ENCODE measurements around the gene RFX2.
"Not testable (repeated sequence)": the region's sequence is repeated elsewhere in the genome, so short reads cannot be mapped to it uniquely, and the experiment has no call there.

RFX2 gene

DNA sequence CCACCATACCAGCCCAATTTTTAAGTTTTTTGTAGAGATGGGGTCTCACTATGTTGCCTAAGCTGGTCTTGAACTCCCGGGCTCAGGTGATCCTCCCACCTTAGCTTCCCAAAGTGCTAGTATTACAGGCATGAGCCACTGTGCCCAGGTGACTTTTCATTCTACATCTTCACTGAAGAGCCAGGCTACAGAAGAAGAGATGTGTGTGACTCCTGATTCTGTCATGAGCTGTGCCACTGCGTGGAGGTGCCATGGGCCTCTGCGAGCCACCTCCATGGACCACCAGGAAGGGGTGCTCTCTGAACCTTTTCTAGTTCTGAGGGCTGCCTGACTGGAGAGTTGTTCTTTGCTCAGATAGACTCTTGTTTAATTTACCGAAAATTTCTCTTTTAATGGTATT is 75.8 kb downstream of the RFX2 start:
- DNase-seq: no peak

DNA sequence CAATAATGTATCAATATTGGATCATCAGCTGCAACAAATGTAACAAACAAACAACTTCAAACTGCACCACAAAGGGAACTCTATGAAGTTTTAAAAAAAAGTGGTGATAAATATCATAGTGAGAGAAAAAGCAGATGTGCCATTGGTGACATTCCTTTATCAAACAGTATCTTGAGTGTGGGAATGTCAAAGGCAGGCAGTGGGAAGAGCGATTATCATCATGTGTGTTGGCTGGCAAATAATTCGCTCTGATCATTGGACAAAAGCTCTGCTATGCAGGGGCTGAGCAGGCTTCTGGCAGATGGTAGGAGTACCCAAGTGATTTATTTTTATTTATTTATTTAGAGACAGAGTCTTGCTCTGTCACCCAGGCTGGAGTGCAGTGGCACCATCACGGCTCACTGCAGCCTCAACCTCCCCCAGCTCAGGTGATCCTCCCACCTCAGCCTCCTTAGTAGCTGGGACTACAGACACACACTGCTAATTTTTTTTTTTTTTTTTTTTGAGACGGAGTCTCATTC is 76.5 kb downstream of the RFX2 start:
- no peak for DNase-seq

DNA sequence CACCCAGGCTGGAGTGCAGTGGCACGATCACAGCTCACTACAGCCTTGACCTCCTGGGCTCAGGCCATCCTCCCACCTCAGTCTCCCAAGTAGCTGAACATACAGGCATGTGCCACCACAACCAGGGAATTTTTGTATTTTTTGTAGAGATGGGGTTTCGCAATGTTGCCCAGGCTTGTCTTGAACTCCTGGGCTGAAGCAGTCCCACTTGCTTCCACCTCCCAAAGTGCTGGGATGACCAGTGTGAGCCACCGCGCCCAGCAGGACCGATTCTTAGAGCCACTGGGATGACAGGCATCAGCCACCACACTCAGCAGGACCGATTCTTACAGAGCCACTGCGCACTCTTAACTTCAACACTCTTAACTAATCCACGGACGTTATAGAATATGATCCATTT is 77.5 kb downstream of the RFX2 start:
- no peak for DNase-seq

DNA sequence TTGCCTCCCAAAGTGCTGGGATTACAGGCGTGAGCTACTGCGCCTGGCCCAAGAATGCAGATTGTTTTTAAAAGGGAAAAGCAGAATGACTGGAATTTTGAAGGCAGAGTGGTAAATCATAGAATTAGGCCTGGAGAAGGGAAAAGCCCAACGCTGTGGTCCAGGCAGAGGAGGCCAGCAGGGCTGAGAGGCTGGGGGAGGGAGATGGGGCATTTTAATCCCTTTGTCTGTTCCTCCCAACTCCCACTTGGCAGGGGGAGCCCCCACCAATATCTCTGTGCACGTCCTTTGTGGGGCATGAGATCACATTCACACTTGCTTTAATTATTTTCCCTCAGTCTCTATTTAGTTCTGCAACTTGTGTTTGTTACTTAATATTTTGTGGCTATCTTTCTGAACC is 77.9 kb downstream of the RFX2 start:
- no peak for DNase-seq

DNA sequence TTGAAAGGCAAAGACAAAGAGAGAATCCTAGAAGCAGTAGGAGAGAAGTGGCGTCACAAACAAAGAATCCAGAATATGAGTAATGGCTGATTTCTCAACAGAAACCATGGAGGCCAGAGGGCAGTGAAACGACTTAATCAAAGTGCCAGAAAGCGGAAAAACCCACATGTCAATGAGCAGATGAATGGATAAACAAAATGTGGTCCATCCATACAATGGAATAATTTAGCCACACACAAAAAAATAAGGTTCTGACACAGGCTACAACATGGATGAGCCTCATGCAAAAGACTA is 80.1 kb downstream of the RFX2 start:
- DNase-seq: no peak

DNA sequence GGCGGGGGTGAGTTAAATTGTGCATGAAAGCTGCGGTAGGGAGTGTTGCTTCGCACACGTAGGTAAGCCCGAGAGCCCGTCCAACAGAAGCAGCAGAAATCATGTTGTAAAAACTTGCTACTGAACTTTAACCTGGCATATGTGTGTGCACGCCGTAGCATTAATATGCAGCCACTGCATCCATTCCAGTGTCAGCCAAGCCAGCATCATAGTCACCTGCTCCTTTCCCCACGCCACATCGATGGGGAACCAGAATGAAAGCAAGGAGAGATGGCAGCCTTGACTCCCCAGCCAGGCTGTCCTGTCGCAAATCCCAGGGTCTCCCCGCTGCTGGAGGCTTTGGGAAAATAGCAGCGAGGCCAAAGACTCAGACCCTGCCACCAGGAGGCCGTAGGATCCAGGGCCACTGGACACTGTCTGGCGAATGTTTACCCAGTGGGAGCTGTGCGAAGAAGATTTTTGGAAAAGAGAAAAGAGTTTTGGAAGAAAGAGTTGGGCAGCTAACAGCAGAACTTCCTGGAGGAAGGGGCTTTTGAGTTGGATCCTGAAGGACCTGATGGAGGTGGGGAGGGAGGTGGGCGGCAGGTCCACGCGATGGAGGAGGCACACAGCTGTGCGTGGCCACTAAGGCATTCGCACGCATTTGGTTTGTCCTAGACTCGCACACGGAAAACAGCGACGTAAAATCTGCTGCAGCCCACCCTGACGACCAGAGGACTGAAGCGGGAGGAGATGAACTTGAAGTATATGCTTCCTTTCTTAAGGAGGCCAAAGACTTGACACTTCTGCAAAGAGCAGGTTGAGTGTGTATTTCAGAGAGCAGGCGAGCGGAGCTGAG is 83.7 kb downstream of the RFX2 start:
- DNase-seq: no peak

DNA sequence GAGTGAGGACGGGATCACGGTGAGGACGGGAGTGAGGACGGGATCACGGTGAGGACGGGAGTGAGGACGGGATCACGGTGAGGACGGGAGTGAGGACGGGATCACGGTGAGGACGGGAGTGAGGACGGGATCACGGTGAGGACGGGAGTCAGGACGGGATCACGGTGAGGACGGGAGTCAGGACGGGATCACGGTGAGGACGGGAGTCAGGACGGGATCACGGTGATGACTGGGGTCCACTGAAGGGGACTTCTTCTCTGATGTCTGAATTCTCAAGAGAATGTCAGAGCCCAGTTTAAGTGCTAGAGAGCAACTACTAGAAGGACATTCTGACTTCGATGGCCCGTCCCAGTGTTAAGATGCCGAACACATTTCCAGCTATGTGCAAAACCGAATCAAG is 85.5 kb downstream of the RFX2 start:
- DNase-seq: not testable (repeated sequence)

DNA sequence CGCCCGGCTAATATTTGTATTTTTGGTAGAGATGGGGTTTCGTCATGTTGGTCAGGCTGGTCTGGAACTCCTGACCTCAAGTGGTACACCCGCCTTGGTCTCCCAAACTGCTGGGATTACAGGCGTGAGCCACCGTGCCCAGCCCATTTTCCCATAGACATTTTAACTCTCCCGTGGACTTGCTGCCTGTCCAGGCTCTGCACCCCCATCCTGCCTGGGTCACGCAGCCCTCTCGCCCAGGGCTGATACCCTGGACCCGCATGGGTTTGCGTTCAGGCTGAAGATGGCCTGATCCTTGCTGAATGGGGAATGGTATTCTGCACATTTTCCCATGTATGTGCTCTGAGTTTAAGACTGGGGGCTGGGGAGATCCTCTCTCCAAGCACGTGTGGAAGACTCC is 86.4 kb downstream of the RFX2 start:
- DNase-seq: no peak

DNA sequence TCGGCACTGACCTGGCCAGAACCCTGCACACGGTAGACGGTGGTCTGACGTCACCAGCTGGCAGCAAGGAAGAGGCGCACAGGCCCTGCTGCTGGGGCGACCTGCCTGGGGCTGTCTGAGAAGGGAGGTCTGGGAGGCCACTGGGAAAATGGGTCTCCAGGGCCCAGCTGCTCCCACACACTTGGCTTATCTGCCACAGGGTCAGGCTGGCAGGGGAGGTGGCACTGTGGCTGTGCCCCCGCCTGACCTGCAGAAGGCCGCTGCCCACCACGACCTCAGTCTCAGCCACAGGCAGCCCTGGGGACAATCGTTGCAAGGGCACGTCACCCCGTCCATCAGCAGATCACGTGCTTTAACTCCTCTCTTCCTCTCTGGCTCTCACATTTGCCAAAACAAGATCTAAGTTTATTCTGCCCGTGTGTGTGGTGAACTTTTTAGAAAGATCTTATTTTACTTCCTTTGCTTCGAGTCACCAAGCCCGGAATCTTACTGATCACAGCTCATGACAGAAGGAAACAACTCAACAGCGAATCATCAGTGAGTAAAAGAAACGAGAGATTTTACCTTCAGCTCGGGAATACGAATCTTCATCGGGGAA is 87.1 kb downstream of the RFX2 start:
- no peak for DNase-seq

DNA sequence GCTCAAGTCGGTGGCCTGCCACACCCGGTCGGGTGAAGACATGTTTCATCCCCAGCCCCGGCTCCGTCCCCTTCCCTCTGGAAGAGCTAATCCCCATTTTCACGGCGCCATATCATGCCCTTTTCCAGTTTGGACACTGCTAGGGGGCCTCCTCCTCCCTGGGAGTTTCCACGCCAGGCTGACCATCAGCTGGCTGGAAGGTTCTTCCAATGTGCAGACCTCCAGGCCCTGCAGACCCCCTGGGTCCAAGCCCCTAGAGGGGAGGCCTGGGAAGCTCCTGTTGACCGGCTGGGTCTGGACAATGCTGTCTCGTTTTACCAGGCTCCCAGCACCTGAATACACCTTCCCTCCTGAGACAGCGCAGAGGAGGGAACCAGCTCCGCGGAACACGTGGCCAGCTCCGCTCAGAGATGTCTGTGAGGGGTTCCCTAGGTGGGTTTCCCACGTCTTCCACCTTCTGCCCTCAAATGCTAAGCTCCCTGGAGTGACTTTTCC is 87.7 kb downstream of the RFX2 start:
- no peak for DNase-seq

DNA sequence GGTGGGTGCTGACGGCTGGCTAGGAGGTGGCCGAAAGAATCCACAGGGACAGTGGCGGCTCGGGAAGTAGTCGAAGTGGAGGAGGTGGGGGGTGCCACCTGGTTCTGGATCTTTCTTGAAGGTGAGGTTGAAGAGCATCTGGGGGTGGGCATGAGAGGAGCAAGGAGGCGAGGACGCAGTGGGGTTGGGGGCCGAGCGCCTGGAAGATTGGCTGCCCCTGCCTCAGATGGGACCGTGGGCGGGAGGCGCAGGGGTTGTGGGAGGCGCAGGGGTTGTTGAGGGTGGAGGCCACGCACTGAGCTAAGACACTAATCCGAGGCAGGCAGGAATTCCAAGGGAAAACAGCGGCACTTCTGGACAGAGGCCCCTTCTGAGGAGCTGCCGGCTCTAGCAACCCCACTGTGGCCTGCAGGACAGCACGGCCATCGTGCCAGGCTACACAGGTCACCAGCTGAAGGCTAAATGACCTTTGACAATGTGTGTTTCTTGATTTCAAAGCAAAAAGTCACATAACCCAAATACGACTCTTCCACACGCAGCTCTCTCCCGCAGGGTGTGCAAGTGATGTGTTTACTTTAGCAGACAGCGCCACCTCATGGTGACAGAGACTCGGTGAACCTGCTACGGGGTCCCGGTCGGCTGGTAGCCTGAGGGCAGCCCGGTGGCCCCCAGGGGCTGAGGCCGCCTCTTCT is 88.3 kb downstream of the RFX2 start:
- peak; percentile 84 for DNase-seq

DNA sequence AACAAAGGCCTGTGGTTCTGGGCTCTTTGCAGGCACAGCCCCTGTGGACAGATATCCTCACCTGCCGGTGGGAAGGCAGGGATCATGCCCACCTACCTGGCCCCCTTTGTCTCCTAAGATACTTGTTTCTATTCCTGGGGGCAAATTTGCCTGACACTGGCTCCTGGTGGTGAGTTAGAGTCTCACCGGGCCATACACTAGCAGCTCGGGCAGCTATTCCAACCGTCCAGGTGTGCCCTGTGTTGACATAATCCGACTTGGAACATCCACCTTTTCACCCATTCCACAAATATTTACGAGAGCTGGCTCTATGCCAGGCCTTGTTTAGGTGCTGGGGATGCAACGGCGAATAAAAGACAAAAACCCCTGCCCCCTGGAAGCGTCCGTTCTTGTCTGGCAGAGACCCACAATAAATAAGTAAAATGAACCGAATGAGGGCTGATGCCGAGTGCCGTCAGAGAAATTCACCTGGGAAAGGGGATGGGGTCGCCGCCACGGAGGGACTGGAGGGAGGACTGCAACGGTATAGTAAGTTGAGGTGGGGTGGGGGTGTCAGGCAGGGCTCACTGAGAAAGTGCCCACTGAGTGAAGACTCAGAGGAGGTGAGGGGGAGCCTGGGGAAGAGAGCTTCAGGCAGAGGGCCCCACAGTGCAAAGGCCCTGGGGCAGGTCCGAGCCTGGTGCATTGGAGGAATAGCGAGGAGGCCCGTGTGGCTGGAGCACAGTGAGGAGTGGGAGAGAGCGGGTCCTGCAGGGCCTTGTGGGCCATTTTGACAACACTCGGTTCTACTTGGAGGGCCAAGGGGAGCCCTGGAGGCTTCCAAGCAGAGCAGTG is 89.1 kb downstream of the RFX2 start:
- DNase-seq: no peak

DNA sequence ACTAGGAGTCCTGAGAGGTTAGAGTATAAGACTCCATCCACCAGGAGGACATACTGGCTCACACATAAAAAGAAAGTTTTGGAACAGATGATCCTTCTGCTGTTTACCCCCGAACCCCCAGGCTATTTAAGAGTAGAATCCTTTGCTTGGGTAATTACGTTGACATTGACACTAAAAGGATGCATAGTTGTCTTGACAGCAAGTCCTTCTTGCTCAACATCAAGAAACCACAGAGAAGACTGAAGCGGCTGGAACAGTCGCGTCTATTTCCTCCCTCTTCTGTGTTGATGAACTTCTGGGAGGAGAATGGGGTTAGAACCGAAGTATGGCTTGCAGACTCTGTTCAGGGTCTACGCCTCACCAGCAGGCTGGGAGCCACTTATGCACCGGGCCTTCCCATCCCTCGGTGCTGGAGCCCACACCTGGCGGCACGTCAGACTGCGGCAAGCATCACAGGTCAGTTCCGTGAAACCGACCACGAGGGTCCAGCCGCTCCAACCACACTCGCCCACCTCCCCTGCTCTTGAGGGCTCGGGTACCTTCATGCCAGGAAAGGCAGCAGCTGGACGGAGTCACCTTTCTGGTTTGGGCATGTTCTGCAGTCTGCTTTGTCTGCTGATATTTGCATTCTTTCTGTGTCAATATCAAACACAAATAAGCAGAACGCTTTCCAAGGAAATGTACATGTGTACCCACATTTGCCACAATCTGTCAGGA is 90.0 kb downstream of the RFX2 start:
- no peak for DNase-seq

DNA sequence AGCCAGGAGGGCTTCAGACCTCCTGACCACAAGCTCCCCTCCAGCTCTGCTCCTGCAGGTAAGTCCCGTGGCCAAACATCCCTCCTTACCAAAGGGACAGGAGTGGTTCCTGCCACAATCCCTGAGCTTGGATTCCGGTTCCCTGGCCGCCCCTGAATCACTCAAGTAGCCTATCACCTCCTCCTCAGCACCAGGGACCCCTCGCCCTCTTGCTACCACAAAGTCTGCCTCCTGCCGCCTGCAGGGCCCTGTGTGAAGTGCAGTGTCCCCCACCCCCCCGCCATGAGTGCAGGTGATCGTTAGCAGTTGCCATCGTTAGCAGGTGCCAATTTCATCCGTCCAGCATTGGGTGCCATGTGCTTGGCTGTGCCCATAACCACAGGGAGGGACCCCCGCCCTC is 91.5 kb downstream of the RFX2 start:
- DNase-seq: no peak

DNA sequence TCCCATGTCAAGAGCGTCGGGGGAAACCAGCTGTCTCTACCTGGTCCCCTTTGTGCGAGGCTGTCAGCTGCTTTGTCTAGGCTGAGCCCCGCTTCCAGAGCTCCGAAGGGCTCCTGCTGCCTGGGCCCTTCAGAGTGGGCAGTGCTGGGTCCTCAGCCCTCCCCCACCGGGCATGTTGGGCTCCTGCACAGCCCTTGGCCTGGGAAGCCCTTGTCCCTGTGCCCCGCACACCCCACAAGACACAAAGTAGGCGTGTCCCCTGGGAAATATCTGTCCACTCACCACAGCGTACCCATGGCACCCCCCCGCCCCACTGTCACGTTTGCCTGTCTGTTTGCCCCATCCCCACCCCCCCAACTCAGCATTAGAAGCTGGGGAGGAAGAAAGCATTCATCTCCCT is 92.7 kb downstream of the RFX2 start:
- no peak for DNase-seq

DNA sequence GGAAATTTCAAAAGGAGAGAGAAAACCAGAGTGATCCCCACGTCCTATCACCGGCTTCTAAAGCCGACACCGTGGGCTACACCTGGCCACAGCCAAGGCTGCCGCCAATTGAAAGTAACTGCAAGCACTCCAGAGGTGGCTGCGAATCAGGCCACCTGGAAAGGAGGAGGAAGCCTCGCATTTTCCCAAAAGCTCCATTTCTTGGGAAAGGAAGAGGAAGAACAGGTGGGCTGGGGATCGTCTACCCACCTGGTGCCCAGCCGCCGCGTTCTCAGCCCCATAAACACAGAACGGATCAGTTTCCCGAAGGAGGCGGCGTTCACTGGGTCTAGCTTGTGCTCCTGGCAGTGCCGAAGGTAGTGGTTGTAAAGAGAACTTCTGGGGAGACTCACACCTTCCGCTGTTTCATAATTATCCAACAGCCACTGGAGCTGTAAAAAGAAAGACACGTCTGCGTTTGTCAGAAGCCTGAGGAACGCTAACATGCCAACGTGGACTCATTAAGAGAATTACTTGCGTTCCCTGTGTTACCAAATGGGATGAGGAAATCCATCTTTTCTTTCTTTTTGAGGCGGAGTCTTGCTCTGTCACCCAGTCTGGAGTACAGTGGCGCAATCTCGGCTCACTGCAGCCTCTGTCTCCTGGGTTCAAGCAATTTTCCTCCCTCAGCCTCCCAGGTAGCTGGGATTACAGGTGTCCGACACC is 94.3 kb downstream of the RFX2 start:
- no peak for DNase-seq

DNA sequence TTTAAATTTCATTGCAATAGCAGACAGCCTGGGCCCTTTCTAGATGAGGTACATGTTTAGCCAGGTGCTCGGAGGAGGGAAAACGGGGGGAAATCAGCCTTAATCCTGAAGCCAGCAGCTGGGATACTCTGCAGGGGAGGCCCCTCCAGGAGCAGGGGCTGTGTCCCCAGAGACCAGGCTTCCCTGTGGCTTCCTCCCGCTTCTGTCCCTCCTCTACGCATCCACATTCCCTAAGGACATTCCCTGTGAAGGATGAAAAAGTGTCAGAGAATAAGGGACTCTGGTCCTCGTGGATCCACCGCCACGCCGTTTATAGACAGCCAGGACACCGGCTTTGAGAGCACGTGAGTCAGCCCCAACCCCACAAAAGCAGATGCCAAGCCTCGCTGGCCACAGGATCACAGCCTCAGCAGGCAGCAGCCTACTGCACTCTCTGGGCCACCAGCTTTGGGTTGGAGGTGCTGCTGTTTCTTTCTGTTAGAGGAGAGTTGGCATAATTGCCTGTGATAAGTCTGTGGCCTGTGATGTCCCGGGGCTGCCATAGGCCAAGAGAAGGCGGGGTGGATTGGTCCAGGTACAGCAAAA is 95.7 kb downstream of the RFX2 start:
- no peak for DNase-seq

DNA sequence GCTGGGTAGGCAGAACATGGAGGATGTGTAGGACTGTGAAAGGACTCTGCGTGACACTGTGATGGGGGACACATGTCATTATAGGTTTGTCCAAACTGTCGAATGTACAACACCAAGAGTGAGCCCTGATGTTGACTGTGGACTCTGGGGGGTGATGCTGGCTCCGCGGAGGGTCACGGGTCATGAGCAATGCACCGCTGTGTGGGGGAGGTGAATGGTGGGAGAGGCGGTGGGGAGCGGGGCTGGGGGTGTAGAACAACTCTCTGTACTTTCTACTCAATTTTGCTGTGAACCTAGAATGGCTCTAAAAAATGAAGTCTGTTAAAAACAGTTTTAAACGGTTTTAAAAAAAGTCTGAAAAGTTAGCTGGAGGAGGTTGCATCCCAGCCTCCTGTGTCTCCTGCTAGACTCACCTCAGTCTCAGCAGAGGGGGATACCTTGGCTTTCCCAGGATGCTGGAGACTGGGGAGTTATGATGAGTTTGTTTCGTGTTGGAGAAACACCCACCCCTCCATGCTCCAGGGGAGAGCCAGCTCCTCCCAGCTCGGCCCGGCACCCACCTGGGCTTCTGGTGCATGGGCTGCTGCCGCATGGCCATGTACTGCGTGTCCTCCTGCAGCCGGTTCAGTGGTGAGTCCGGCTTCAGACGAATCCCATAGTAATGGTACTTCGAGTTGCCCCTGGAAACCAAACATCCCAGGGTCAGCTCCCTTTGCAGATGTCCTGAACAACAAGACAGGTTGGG is 97.7 kb downstream of the RFX2 start:
- no peak for DNase-seq

DNA sequence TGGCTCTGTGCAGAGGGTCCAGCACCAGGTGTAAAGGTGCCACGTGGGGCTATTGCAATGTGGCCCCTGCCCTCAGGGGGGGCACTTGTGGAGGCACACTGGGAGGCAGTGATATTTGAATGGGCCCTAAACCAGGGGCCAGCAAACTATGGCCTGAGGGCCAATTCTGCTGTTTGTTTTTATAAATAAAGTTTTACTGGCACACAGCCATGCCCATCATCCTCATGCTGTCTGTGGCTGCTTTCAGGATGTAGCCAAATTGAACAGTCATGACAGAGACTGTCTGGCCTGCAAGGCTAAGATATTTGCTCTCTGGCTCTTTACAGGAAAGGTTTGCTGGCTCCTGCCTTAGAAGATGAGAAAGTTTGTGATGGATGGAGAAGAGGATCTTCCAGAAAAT is 98.5 kb downstream of the RFX2 start:
- no peak for DNase-seq

DNA sequence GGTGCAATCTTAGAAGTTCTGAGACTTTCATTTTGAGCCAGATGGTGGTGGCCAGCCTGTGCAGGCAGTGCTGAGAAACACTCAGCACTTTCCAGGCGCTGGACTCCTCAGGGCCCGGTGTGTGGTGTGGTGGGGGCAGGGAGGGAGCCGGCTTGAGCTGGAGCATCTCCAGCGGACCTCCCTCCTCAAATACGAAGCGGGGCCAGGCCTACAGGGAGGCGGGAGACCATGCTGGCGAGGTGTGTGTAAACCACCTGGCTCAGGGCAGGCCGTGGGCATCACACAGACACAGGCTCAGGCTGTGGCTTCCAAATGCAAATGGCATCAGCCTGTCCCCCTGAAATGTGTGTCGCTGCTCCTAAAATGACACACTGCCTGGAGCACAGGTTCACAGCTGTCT is 99.1 kb downstream of the RFX2 start:
- no peak for DNase-seq

DNA sequence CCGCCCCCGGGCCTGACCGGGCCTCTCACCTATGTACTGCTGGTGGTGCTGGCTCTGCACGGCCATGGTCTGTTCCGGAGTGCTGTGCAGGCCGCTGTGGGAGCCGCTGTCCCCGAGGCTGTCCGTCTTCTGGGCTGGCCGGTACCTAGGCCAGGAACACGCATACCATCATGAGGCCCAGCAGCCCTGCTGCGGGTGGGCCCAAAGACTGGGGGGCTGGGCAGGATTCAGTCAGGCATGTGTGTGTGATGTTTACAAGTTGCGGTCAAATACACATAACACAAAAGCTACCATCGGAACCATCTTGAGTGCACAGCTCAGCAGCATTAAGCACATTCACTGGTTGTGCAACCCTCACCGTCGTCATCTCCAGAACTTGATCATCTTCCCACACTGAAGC is 100.2 kb downstream of the RFX2 start:
- DNase-seq: no peak

Data from stimulated activated CD4-positive, alpha-beta T cell treated with anti-CD3 and anti-CD28 coated beads, Interleukin-4, amount 100 ng/mL, for 24 hours (primary cell).